ENCODE data around the gene TET2.

TET2 gene

DNA sequence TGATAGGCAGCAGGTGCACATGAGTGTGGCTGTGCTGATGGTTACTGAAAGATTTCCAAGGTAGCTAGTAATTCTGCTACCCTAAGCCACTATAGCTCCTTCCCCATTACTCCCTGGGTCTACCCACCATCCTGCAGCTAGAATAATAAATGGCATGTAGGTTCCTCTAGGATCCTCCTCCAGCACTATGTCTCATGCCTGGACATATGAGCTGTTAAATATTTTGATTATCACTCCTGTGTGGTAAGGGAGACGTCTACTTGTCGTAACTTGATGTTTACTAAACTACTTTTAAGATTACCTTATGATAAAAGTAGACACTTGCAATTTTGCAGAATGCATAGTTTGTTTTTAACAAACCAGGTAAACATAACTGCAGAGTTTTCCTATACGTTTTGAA, 35.5 kb downstream of the TET2 start:
- DNase-seq (ENCODE audit: low read depth, low spot score), result no peak

DNA sequence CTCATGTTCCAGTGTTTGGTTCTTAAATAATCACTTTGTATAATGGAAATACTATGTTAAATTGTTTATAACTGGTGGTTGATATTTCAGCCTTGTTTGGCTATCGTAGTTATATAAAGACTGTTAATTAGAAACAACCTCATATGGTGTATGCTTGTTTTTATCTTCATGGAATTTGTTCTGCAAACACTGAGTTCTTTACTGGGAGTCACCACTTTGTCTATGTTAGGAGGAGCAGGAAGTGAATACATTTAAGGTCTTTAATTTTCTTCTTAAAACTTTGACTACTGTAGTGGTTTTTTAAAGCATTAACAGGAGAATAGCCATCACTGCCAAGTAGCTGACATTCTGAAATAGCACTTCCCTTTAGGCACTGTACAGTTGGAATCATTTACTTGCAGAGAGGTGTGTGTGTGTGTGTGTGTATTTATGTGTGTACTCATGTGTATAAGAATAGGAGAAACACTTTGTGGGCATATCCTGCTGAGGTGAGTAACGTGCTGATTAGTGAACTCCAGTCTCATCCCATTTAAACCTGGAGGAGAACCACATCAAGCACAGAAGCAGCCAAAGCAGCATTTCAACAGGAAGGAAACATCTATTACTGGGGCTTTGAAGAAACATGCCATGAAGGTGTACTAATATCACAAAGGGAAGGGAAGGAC, 37.8 kb downstream of the TET2 start:
- DNase-seq (ENCODE audit: low read depth, low spot score), result no peak

- DNase-seq (ENCODE audit: low read depth, low spot score), result no peak
These were observed 40.1 kb downstream of the TET2 start for GRCh38 chr4:105186701-105187161.

GRCh38 chr4:105189855-105190650, 43.4 kb downstream of the TET2 start:
- DNase-seq (ENCODE audit: low read depth, low spot score), result no peak

GRCh38 chr4:105191621-105192210, 45.0 kb downstream of the TET2 start:
- no peak for DNase-seq (ENCODE audit: low read depth, low spot score)

DNA sequence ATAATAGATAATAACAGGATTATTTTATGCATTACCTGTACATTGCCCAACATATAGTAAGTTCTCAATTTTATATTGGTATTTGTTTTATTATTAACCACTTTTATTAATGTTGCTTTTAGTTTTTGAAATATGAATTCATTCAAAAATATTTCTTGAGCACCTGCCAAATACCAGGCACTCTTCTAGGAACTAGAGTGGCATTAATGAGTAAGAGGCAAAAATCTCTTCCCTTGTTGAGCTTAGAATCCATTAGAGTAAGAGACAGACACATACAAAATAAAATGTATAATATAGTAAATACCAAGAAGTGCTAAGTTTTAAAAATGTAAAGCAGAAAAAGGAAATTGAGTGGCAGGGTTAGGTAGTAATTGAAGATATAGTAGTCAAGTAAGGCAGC, 45.8 kb downstream of the TET2 start:
- DNase-seq (ENCODE audit: low read depth, low spot score), result no peak

GRCh38 chr4:105192910-105193309, 46.2 kb downstream of the TET2 start:
- no peak for DNase-seq (ENCODE audit: low read depth, low spot score)

DNA sequence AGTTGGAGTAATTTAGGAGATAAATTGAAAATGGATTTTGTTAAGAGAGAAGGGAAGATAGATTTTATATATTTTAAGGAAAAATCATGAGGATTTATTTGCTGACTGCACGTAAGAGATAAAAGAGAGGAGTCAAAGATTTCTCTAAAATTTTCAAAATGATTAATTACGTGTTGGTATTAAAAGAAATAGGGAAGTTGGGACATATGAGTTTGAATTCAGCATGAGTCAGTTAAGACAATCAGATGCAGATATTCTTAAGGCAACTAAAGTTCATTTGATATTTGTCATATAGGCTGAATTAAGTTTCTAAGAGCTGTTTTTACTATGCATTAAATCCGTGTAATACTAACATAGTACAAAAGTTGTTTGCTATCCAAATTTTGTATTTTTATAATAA, 46.9 kb downstream of the TET2 start:
- DNase-seq (ENCODE audit: low read depth, low spot score), result no peak

DNA sequence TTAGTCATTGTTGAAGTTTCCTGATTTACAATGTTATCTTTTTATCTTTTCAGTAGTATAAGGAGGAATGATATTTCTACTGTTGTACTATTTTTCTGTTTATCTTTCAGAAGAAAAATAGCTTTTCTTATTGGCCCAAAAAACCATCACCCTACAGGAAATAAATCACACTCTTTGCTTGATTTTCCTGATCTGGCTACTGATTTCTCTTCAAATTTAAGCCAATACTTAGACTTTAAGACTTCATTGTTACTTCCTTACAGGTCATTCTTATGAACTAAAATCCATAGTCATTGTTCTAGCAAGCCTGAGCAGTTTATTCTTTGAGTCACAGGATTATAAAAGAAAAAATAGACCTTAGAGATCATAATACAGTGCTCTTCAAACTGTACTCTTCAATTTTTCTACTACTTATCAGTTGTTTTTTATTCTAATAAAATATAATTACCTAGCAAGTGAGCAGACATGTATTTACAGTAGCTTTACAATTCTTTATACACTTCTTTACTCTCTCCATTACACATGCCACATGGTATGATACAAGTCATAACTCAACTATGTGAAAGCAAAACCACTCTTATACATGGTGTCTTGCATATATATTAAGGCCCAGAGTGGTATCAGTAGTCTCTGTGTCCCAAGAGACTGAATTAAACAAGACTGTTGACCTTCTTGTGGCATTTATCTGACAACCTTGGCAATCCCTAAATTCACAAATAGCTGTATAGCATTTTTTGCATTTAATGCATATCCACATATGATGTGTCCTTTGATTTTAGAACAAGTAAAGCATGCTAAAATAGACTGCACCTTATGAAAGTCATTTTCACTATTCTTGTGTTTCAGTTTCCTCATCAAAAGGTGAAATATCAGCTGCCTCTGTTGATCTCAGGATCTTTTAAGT, 47.9 kb downstream of the TET2 start:
- DNase-seq (ENCODE audit: low read depth, low spot score), result no peak

DNA sequence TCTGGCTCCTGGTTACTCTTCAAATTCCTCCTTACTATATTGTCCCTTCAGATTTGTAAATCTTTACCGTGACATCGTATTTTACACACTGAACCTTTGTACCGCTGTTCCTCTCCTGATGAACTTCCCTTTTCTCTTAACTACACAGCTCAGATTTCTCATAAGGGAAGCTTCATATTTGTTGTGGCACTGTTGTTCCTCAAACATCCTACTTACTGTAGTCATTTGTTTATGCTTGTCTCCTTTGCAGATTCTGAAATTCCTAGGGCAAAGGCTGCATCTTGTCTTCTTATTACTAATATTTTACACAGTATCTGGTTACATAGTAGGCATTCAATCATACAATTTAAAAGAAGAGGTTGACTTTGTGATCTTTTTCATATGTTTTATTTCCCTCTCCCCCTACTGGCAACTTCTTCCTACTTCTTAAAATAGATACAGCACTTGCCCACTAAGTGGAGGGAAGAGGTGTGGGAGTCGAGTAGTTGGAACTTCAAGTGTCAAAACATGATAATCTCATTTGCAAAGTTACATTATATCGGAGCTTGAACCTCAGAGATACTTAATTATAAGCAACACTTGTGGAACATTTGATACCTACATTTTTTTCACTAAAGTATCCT, 50.0 kb downstream of the TET2 start:
- no peak for DNase-seq (ENCODE audit: low read depth, low spot score)

GRCh38 chr4:105197777-105198176, 51.1 kb downstream of the TET2 start:
- no peak for DNase-seq (ENCODE audit: low read depth, low spot score)

DNA sequence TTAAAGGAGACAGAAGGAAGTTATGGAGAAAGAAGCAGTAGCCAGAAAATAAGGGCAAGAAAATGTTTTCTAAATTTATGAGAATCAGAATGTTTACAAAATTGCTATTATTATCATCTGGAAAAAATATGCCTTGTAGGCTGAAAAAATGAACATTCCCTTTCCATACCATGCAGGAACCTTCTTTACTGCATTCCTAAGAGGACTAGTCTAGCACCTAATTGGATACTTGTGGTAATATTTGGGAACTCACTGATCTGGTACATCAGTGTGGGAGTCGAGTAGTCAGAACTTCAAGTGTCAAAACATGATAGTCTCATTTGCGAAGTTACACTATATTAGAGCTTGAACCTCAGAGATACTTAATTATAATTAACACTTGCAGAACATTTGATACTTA, 51.9 kb downstream of the TET2 start:
- DNase-seq (ENCODE audit: low read depth, low spot score), result no peak

DNA sequence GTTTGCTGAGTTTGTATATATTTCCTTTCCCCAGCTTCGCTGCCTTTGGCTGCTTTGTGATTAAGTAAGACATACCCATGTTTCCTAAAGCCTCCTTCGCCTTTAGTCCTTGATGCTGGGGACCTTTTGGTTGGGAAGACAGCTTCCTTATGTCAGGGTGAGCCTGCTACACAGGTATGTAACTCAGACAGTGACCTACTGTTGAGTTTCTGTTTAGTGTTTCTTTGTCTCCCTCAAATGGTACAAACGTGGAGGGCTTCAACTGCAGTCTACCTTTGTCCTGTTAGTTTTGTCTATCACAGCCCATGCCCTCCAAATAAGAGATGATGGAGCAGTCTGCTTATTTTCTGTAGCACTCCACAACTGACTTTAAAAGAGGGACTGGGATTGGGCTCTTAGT, 59.5 kb downstream of the TET2 start:
- no peak for DNase-seq (ENCODE audit: low read depth, low spot score)

DNA sequence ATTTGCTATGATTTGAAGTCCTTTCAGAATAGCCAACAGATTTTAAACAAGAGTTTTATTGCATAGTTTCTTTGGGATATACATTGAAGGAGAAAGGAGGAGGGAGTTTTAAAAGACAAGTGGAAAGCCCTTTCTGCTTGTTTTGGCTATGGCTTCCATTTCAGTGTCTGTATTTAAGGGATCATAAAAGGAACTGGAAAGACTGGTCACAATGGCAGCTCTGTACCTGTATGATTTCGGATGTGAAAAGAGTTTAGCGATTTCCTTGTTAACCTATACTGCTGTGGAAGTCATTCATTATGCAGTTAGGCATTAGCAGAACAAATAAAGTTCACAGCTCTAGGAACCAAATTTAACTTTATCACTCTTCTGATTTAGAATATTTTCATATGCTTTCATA, 60.7 kb downstream of the TET2 start:
- DNase-seq (ENCODE audit: low read depth, low spot score), result no peak

DNA sequence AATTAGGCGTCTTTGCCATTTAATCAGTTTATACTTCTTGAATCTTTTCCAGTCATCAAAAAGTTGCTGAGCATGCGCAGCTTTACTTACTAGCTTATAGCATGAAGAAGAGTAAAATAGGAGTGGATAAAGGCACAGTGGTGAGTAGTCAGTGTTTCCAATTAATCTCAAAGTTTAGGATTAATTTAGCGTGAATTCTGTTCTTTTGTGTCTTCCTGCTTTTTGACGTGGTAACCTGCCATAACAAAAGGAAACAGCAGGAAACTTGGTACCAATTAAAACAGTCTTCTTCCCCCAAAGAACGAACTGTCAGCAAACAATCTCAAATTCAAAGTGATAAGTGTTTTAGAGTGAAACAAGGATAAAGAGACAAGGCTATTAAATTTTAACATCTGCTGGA, 61.9 kb downstream of the TET2 start:
- no peak for DNase-seq (ENCODE audit: low read depth, low spot score)

GRCh38 chr4:105210916-105211315, 64.2 kb downstream of the TET2 start:
- no peak for DNase-seq (ENCODE audit: low read depth, low spot score)

GRCh38 chr4:105215609-105216313, 69.1 kb downstream of the TET2 start:
- no peak for DNase-seq (ENCODE audit: low read depth, low spot score)

DNA sequence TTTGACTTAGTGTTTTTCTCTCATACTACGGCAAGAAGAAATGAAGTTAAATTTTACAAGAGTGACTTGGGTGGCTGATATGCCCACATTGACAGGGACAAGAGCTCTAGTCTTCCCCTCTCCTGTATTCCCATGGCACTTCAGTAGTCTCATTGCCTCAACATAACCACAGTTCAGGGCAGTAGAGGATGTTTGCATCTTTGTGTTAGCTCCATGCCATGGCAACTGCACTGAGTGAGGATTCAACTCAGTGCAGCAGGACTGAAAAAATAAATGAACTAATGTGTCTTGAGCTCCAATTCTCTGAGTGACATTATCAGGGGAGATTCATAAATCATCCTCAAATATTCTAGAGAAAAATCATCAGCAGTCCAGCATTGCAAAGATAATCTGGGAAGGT, 78.8 kb downstream of the TET2 start:
- DNase-seq (ENCODE audit: low read depth, low spot score), result no peak

DNA sequence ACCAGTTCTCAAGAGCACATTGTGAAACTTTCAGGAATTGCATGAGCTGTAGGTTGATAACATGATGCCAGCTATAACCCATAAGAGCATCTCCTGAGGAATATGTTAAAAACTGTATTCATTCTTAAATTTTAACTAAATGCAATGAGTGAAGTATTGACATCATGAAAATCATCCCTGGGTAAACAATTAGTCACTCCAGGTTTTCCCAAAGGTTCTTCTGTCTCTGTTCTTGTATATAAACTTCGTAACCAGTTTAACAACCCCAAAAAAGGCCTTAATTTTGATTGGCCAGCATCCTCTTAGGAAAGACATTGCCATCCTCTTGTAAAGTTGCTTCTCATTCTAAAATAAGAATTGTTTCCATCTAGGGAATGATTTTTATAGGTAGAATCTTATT, 80.4 kb downstream of the TET2 start:
- no peak for DNase-seq (ENCODE audit: low read depth, low spot score)

DNA sequence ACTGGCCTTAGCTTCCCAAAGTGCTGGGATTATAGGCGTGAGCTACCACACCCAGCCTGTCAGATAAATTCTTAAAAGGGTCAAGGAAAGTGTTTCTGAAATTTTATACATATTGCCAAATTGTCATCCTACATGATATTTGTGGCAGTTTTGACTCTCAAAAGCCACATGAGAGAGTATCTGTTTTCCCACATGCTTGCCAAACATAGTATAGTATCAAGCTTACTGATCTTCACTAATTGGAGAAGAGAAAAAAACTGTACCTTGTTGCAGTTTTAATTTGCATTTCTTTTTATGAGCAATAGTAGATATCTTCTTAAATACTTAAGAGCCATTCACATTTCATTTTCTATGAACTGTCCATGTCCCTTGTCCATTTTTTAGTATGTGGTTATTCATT, 83.6 kb downstream of the TET2 start:
- no peak for DNase-seq (ENCODE audit: low read depth, low spot score)

GRCh38 chr4:105232374-105232773, 85.7 kb downstream of the TET2 start:
- DNase-seq (ENCODE audit: low read depth, low spot score), result no peak
